NCI-H748 (cell line): ENCODE results near the gene ZBTB11.
"Not testable (repeated sequence)": the region's sequence is repeated elsewhere in the genome, so short reads cannot be mapped to it uniquely, and the experiment has no call there.

Experiments used
- DNase-seq: peaks from one replicate; lab custom pipeline; 2025; ENCODE audit not compliant: unreplicated experiment; lab: John Stamatoyannopoulos, UW

ZBTB11 gene

DNA sequence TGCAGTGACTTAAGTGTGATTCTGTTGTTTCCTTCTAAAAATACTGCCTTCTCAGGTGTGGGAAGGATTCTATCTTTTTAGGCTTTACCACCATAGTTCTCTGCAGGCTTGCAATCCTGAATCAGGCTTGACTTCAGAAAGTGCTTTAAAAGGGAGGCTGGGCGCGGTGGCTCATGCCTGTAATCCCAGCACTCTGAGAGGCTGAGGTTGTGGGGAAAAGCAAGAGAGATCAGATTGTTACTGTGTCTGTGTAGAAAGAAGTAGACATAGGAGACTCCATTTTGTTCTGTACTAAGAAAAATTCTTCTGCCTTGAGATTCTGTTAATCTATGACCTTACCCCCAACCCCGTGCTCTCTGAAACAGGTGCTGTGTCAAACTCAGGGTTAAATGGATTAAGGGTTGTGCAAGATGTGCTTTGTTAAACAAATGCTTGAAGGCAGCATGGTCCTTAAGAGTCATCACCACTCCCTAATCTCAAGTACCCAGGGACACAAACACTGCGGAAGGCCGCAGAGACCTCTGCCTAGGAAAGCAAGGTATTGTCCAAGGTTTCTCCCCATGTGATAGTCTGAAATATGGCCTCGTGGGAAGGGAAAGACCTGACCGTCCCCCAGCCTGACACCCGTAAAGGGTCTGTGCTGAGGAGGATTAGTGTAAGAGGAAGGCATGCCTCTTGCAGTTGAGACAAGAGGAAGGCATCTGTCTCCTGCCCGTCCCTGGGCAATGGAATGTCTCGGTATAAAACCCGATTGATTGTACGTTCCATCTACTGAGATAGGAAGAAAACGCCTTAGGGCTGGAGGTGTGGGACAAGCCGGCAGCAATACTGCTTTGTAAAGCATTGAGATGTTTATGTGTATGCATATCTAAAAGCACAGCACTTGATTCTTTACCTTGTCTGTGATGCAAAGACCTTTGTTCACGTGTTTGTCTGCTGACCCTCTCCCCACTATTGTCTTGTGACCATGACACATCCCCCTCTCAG lies 15.0 kb upstream of the ZBTB11 start:
- not testable (repeated sequence) for DNase-seq

DNA sequence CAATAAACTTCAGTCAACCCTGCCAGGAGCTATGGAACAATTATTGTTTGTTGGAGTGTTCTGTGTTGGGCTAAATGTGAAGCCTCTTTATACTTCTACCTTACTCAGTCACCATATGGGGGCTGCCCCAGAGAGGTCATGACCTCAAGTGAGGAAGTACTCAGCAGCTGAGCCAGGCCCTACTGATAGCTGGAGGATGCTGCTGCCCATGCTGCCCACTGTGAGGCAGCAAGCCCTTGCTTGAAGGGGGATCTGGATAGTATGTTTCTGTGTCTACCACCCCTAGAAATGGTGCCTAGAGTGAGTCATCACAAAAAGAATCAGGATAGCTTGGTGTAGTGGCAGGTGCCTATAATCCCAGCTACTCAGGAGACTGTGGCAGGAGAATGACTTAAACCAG lies 14.0 kb upstream of the ZBTB11 start:
- no peak for DNase-seq

DNA sequence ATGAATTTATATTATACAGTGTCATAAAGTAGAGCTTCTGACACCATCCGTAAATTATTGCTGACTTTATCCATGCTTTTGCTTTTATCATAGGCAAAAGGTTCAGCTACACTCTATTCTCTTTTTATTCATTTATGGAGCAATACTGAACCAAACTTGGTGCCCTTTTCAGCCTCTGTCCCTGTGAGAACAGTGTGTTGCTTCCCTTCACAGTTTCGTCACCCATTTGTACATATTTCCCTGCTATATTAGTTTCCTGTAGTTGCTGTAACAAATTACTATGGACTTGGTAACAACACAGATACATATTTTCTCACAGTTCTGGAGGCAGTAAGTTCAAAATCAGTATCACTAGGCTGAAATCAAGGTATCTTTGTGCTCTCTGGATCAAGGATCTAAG lies 12.4 kb upstream of the ZBTB11 start:
- DNase-seq, result no peak

DNA sequence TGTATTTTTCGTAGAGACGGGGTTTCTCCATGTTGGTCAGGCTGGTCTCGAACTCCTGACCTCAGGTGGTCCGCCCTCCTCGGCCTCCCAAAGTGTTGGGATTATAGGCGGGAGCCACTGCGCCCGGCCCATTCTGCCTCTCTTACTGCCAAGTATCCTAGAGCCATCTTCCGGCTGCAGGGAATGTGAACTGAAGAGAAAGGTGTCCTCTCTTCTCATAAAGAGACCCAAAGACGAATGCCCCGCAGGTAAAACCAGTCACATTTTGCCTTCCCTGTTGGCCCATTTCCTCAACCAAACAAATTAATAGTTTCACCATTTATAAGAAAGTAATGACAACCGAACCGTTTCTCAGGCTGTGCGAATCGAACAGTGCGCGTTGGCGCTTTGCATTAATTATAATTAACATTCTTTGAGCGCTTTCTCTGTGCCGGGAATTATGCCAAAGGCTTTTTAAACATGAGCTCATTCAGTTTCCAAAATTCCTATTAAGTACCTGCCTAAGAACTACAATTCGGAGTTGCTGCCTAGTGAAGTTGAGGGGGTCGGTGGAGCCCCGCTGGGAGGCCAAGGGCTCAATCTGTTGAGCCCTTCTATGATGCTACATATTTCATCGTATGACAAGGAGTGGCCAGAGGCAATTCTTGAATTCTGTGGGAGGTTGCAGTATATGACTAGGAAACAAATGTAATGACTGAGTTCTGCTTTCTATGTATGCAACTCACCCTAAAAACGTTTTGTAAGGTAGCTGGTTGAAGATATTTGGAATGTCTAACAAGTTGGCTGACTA lies 10.4 kb upstream of the ZBTB11 start:
- DNase-seq, result no peak

- no peak for DNase-seq
Observed at GRCh38 chr3:101685870-101686307, 9.0 kb upstream of the ZBTB11 start.

- no peak for DNase-seq
Observed at GRCh38 chr3:101685050-101685400, 8.1 kb upstream of the ZBTB11 start.

DNA sequence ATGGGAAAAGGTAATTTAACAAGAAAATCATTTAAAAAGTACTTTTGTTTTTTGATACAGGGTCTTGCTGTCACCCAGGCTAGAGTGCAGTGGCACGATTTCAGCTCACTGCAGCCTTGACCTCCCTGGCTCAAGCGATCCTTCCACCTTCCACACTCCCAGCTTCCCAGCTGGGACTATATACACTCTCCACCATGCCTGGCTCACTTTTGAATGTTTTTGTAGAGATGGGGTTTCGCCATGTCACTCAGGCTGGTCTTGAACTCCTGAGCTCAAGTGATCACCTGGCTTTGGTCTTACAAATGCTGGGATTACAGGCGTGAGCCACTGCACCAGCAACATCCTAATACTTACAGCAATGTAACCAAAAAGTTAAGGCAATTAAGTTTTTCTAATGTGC lies 3.5 kb upstream of the ZBTB11 start:
- DNase-seq, result no peak

DNA sequence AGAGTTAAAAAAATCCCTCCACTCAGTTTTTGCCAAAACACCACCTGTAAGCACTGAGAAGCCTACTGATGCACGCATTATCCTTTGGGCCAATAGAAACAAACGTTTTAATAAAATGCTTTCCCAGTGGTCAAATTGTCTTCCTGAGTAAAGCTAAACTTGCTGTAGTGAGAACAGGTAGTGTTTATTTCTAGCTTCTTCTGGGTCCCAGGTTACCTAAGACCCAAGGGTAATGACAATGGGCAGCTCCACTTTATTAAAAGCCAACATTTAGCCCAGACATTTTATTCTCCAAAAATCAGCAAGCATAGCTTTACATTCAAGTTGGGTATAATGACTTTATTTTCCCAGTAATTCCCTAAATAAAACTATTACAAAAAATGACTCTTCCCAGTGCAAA lies 1.9 kb upstream of the ZBTB11 start:
- not testable (repeated sequence) for DNase-seq

GRCh38 chr3:101677436-101678286 lies 729 bp upstream of the ZBTB11 start:
- DNase-seq, result no peak

DNA sequence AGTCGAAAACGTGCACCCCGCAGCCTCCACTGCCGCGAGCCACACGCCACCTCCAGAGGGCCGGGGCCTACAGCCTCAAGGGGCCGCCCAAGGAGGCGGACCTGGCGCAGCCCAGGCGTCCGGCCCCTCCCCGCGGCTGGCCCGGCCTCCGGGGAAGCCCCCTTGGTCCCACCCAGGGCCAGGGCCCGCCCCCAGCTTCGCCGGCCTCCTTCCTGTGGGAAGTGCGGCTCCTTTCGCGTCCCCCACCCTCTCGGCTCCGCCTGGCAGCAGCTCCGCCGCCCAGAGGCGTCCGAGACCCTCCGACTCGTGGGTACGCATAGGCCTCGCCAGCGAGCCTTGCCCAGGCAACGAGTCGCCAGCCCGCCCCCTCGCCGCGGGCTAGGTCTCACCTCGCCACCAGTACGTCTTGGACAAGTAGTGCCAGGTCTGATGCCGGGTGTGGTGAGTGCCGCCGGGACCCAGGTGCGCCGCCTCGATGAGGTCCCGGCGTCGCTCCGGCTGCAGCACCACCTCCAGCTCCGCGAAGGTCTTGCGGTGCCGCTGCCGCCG lies 642 bp downstream of the ZBTB11 start:
- DNase-seq, result no peak

- no peak for DNase-seq
Observed at GRCh38 chr3:101675709-101676215, 1.2 kb downstream of the ZBTB11 start.

GRCh38 chr3:101674518-101674917 lies 2.4 kb downstream of the ZBTB11 start:
- DNase-seq, result no peak

DNA sequence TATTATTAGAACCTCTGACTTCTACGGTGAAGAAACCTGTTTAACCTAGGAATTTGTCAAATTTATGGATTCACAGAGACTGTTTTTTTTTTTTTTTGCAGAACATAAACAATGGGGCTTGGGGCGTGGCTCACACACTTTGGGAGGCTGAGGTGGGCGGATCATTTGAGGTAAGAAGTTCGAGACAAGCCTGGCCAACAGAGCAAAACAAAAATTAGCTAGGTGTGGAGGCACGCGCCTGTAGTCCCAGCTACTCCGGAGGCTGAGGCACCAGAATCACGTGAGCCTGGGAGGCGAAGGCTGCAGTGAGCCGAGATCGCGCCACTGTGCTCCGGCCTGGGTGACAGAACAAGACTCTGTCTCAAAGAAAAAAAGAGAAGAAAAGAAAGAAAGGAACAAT lies 3.0 kb downstream of the ZBTB11 start:
- no peak for DNase-seq

DNA sequence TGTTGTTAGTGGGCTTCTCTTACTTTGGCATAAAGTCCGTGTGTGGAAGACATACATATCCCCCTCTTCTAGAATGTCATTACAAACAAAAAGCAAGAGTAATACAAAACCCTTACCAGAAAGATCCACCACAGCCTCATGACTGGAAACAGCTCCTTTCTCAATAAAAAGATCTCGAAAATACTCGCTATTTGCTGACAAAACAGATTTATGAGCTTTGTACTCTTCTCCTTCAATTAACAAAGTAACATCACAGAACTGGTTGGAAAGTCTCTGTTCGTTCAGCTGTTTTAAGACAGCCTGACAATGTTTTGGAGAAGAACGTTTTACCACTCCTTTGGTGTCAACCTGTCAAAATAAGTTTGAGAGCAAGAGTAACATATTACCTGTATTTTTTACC lies 5.9 kb downstream of the ZBTB11 start:
- DNase-seq, result no peak

DNA sequence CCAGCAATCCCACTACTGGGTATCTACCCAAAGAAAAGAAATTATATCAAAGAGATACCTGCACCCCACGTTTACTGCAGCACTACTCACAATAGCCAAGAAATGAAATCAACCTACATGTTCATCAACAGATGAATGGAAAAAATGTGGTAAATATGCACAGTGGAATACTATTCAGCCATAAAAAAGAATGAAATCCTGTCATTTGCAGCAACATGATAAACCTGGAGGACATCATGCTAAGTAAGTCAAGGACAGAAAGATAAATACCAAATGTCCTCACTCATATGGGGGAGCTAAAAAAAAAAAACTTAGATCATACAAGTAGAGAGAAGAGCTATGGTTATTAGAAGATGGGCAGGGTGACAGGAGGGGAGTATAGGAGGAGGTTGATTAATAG lies 9.1 kb downstream of the ZBTB11 start:
- DNase-seq, result no peak

DNA sequence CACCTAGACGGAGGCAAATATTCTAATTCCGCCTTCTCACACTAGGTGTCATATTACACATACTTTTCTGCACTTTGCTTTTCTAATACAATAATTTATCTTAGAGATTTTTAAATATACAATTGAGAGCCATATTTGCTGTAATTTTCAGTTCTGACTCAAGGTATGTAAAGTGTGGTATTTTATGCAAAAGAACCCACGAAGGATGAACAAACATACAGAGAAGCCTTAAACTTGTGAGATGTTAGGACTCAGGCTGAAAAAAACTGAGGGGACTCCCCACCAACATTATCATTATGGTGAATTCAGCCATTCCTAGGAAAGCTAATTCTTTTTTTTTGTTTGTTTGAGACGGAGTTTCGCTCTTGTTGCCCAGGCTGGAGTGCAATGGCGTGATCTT lies 9.6 kb downstream of the ZBTB11 start:
- no peak for DNase-seq

DNA sequence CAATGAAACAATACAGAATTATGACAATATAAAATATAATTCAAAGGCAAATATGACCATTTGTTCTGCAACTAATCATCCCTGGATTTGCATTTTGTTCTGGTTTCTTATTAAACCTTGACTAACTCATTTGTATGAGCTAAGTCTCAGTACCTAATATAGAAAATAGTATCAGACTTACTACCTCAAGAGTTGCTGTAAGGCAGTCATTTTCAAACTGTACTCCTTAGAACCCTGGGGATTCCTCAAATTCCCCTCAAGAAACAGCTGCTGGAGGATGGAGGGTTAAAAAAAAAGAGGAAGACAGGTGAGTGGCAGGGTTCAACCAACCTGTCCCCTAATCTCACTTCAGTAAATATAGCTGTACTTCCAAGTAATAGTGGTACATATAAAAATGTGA lies 11.1 kb downstream of the ZBTB11 start:
- DNase-seq, result no peak

DNA sequence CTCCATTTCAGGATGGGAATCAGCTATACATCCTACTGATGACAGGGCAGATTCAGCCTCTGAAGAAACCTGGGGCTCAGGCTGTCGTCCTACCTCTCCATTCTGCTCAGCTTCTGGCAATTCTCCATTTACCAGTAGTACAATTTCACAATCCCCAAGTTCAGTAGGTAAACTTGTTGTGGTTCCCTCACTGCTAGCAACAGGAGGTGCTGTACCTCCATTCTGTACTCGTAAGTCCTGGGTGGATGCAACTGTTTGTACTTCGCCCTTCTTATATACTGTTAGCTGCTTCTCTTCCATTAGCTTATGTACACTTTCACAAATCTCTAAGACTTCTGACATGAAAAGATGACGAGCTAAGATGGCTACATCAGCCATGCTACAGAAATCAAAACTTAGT lies 11.6 kb downstream of the ZBTB11 start:
- DNase-seq, result no peak

DNA sequence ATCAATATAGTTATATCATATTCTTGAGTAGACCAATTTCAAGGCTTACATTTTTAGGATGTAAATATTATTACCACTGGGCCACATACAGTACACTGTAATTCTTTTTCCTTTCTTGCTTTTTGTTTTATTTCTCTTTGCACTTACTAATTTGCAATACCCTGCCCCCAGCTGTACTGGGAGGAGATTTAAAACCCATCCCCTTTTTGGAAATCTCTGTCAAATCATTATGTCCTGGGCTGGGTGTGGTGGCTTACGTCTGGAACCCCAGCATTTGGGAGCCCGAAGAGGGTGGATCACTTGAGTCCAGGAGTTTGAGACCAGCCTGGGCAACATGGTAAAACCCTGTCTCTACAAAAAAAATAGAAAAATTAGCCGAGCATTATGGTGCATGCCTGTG lies 16.2 kb downstream of the ZBTB11 start:
- no peak for DNase-seq

- DNase-seq, result no peak
Observed at GRCh38 chr3:101656651-101657050, 20.3 kb downstream of the ZBTB11 start.

- DNase-seq, result no peak
Observed at GRCh38 chr3:101646726-101647125, 30.2 kb downstream of the ZBTB11 start.
